C4-2B (cell line): ENCODE results near the gene SPATA45.

Experiments
- CTCF ChIP-seq: fragments of 450-650 bp; conservative IDR thresholded peaks from 2 replicates; pipeline ENCODE4 v1.5.1; 2017; ENCODE audit warnings: mild to moderate bottlenecking
- ZFX ChIP-seq: fragments of 450-650 bp; IDR thresholded peaks from 2 replicates; pipeline ENCODE4 v1.6.1; 2017

- TF ChIP-seq CTCF = peak; percentile 46
- no peak for TF ChIP-seq ZFX
Observed at GRCh38 chr1:212814537-212815334, 32.7 kb downstream of the SPATA45 start.
